Neural crest cell (in vitro differentiated cells): ENCODE data around the gene PHETA2. TPM values are rescaled to one million over a fixed set of nuclear protein-coding genes. Genes with fewer than 3 reads are reported as not detected.
A peak's percentile ranks its signal among the peaks of the same experiment; 100 is the strongest.
"Not testable (repeated sequence)": the region's sequence is repeated elsewhere in the genome, so short reads cannot be mapped to it uniquely, and the experiment has no call there.

Experiments used
- DNase-seq: peaks from one replicate; pipeline ENCODE4 v3.0.0; 2021; ENCODE audit warnings: low read depth, mixed read lengths, low spot score
- H3K27ac Mint-ChIP-seq: one replicate; pipeline ENCODE4 v1.8.0; 2021; ENCODE audit warnings: mild to moderate bottlenecking, mixed read lengths; ENCODE audit not compliant: unreplicated experiment
- H3K27me3 Mint-ChIP-seq: 2 replicates; pipeline ENCODE4 v1.8.0; 2021; ENCODE audit warnings: low read depth, mild to moderate bottlenecking, mixed read lengths
- H3K36me3 Mint-ChIP-seq: 2 replicates; pipeline ENCODE4 v1.8.0; 2021; ENCODE audit warnings: low read depth, mild to moderate bottlenecking, mixed read lengths
- H3K4me1 Mint-ChIP-seq: 2 replicates; pipeline ENCODE4 v1.8.0; 2021; ENCODE audit warnings: mixed read lengths
- H3K4me3 Mint-ChIP-seq: one replicate; pipeline ENCODE4 v1.8.0; 2021; ENCODE audit warnings: mild to moderate bottlenecking, mixed read lengths
- H3K9me3 Mint-ChIP-seq: 2 replicates; pipeline ENCODE4 v1.8.0; 2021; ENCODE audit warnings: mixed read lengths
- CTCF ChIP-seq: fragments of 200-600 bp; sonication (generic); conservative IDR thresholded peaks from 2 replicates; pipeline ENCODE4 v1.5.0; 2021; ENCODE audit warnings: antibody characterized with exemption, mild to moderate bottlenecking
- total RNA-seq: library from RNA; stranded (reverse); gene quantifications from 2 replicates; pipeline ENCODE4 v1.2.1, GENCODE V29; 2021

PHETA2 gene
- total RNA-seq, 1 donor from 2014 or later: 1.5 TPM

- Mint-ChIP-seq H3K4me3 (peak within 1 kb of the TSS; percentile 94), H3K27ac (peak within 1 kb of the TSS; percentile 93), H3K4me1 (peaks cover 26% of the 10 kb centered on the region), H3K27me3 (no peaks in the 10 kb centered on the region), H3K36me3 (peaks cover 3% of the 10 kb centered on the region), H3K9me3 (no peaks in the 10 kb centered on the region)
- TF ChIP-seq CTCF: no peak
- peak; percentile 90 for DNase-seq
Observed at GRCh38 chr22:42070517-42071422, 3.3 kb upstream of the PHETA2 start, which contains the start of gene NAGA. NAGA (minus strand) TSS chr22:42070812; CDS start chr22:42070297, 515 bp downstream.

- not testable (repeated sequence) for DNase-seq, H3K36me3 Mint-ChIP-seq, H3K27ac Mint-ChIP-seq, H3K27me3 Mint-ChIP-seq, H3K9me3 Mint-ChIP-seq
- Mint-ChIP-seq H3K4me3 (peak overlapping the region; percentile 94), H3K4me1 (peaks cover 25% of the 10 kb centered on the region)
Observed at GRCh38 chr22:42071508-42071907, 2.5 kb upstream of the PHETA2 start.

GRCh38 chr22:42072606-42073330 is 1.3 kb upstream of the PHETA2 start:
- peak overlapping the region; percentile 64 for H3K27ac Mint-ChIP-seq
- H3K9me3 Mint-ChIP-seq: no peaks in the 10 kb centered on the region
- peaks cover 25% of the 10 kb centered on the region for H3K4me1 Mint-ChIP-seq
- H3K4me3 Mint-ChIP-seq: peak overlapping the region; percentile 31
- TF ChIP-seq CTCF: no peak
- H3K27me3 Mint-ChIP-seq: no peaks in the 10 kb centered on the region
- DNase-seq: no peak
- no peaks in the 10 kb centered on the region for H3K36me3 Mint-ChIP-seq

GRCh38 chr22:42073621-42074041 is 417 bp upstream of the PHETA2 start:
- no peak for DNase-seq
- H3K9me3 Mint-ChIP-seq: no peaks in the 10 kb centered on the region
- H3K36me3 Mint-ChIP-seq: no peaks in the 10 kb centered on the region
- H3K27ac Mint-ChIP-seq: no peak overlapping the region
- peak overlapping the region; percentile 75 for H3K4me3 Mint-ChIP-seq
- no peaks in the 10 kb centered on the region for H3K27me3 Mint-ChIP-seq
- H3K4me1 Mint-ChIP-seq: peaks cover 26% of the 10 kb centered on the region
- no peak for TF ChIP-seq CTCF

GRCh38 chr22:42074846-42075676 is 1.0 kb downstream of the PHETA2 start:
- Mint-ChIP-seq H3K9me3 (no peaks in the 10 kb centered on the region), H3K27me3 (no peaks in the 10 kb centered on the region), H3K36me3 (no peaks in the 10 kb centered on the region), H3K4me1 (peaks cover 35% of the 10 kb centered on the region), H3K27ac (no peak overlapping the region), H3K4me3 (peak overlapping the region; percentile 64)
- no peak for TF ChIP-seq CTCF
- DNase-seq: no peak
